MCF 10A (cell line): Measurements from ENCODE around the gene NRTN. TPM values are rescaled to one million over a fixed set of nuclear protein-coding genes. Genes with fewer than 3 reads are reported as not detected.

Source experiments
- BruUV-seq: library from RNA; stranded (reverse); fragments of 400-500 nt; replicated peaks from 2 replicates; lab custom pipeline; 2021; lab: Mats Ljungman, UMichigan
- CTCF ChIA-PET: fragments of 300-600 bp; sonication (Branson Sonifier 250); formaldehyde crosslinking; extraction: SDS; loops from one replicate; lab custom pipeline; 2021; ENCODE audit warnings: antibody characterized with exemption, inconsistent platforms; lab: Yijun Ruan, JAX
- POLR2A ChIA-PET: fragments of 300-600, 350-650 bp; sonication (Branson Sonifier 250); formaldehyde crosslinking; extraction: SDS; loops from one replicate; lab custom pipeline; 2020; ENCODE audit warnings: antibody characterized with exemption, inconsistent platforms; lab: Yijun Ruan, JAX
- DNase-seq: peaks from one replicate; pipeline ENCODE4 v3.0.0-alpha.2; 2018; ENCODE audit not compliant: unreplicated experiment
- H3K27ac Mint-ChIP-seq: one replicate; pipeline ENCODE4 v1.8.0; 2022; ENCODE audit warnings: mild to moderate bottlenecking, low read depth, mixed read lengths; ENCODE audit not compliant: unreplicated experiment
- H3K27me3 Mint-ChIP-seq: one replicate; pipeline ENCODE4 v1.8.0; 2022; ENCODE audit warnings: mixed read lengths; ENCODE audit not compliant: insufficient read depth, unreplicated experiment
- H3K36me3 Mint-ChIP-seq: one replicate; pipeline ENCODE4 v1.8.0; 2022; ENCODE audit warnings: mild to moderate bottlenecking, moderate library complexity, mixed read lengths; ENCODE audit not compliant: insufficient read depth, unreplicated experiment
- H3K4me1 Mint-ChIP-seq: one replicate; pipeline ENCODE4 v1.8.0; 2022; ENCODE audit warnings: mixed read lengths; ENCODE audit not compliant: insufficient read depth, unreplicated experiment
- H3K4me3 Mint-ChIP-seq: one replicate; pipeline ENCODE4 v1.8.0; 2022; ENCODE audit warnings: mild to moderate bottlenecking, moderate library complexity, mixed read lengths; ENCODE audit not compliant: unreplicated experiment
- H3K9me3 Mint-ChIP-seq: one replicate; pipeline ENCODE4 v1.8.0; 2022; ENCODE audit warnings: mixed read lengths; ENCODE audit not compliant: unreplicated experiment
- CTCF ChIP-seq: fragments of 200-600 bp; IDR thresholded peaks from one replicate; pipeline ENCODE4 v1.8.0; 2022; ENCODE audit warnings: antibody characterized with exemption, mild to moderate bottlenecking; ENCODE audit not compliant: unreplicated experiment
- intact Hi-C: fragments of 100-400 bp; cut with micrococcal nuclease; formaldehyde crosslinking; loops from 2 replicates; pipeline ENCODE4 v1.14.1; 2022
- total RNA-seq: library from RNA; stranded (reverse); gene quantifications from 2 replicates; pipeline ENCODE4 v1.2.3, GENCODE V29; 2022

NRTN gene
- total RNA-seq, 1 experiment from 2014 or later: 0.75 TPM

GRCh38 chr19:5824751-5825150 is 19.9 kb downstream of the NRTN start:
- H3K27me3 Mint-ChIP-seq: peaks cover 9% of the 10 kb centered on the region
- POLR2A ChIA-PET: interaction anchor here (0.6 kb wide), 1 partner anchor 34 kb away, joined by 3 read pairs; no protein-coding TSS in a partner anchor
- no TSS peak for BruUV-seq
- no peak for TF ChIP-seq CTCF
- H3K9me3 Mint-ChIP-seq: no peaks in the 10 kb centered on the region
- CTCF ChIA-PET: interaction anchor here (0.5 to 5.6 kb wide), 6 partner anchors 15 to 155 kb away, joined by 3 to 45 read pairs (median 4); partner anchors contain the start of gene NRTN
- intact Hi-C loops: no loop called here
- no peak overlapping the region for H3K27ac Mint-ChIP-seq
- no peak for DNase-seq
- peaks cover 13% of the 10 kb centered on the region for H3K4me1 Mint-ChIP-seq
- no peaks in the 10 kb centered on the region for H3K36me3 Mint-ChIP-seq
- no peak overlapping the region for H3K4me3 Mint-ChIP-seq

- ChIA-PET POLR2A (interaction anchor here (0.6 kb wide), 1 partner anchor 35 kb away, joined by 3 read pairs; no protein-coding TSS in a partner anchor), CTCF (interaction anchor here (0.5 to 5.6 kb wide), 5 partner anchors 15 to 54 kb away, joined by 3 to 45 read pairs (median 4); partner anchors contain the start of gene NRTN)
- no peak overlapping the region for H3K4me3 Mint-ChIP-seq
- no peaks in the 10 kb centered on the region for H3K9me3 Mint-ChIP-seq
- H3K27me3 Mint-ChIP-seq: peaks cover 9% of the 10 kb centered on the region
- H3K27ac Mint-ChIP-seq: no peak overlapping the region
- intact Hi-C loops: no loop called here
- H3K4me1 Mint-ChIP-seq: peaks cover 13% of the 10 kb centered on the region
- no TSS peak for BruUV-seq
- TF ChIP-seq CTCF: no peak
- no peaks in the 10 kb centered on the region for H3K36me3 Mint-ChIP-seq
- no peak for DNase-seq
Observed at GRCh38 chr19:5825178-5825577, 20.3 kb downstream of the NRTN start.

GRCh38 chr19:5826531-5827341 is 21.9 kb downstream of the NRTN start:
- Mint-ChIP-seq H3K4me3 (peak overlapping the region; percentile 75), H3K9me3 (no peaks in the 10 kb centered on the region), H3K36me3 (no peaks in the 10 kb centered on the region), H3K27ac (no peak overlapping the region), H3K4me1 (peaks cover 13% of the 10 kb centered on the region), H3K27me3 (no peaks in the 10 kb centered on the region)
- no TSS peak for BruUV-seq
- ChIA-PET CTCF (interaction anchor here (0.6 to 2.3 kb wide), 2 partner anchors 23 to 42 kb away, joined by 3 to 12 read pairs; no protein-coding TSS in a partner anchor), POLR2A (interaction anchor here (2.0 kb wide), 1 partner anchor 36 kb away, joined by 6 read pairs; the partner anchor contains the start of gene DUS3L)
- peak; percentile 88 for DNase-seq
- intact Hi-C loops: no loop called here
- TF ChIP-seq CTCF: peak; percentile 10

GRCh38 chr19:5827342-5827890 is 22.5 kb downstream of the NRTN start:
- Mint-ChIP-seq H3K36me3 (no peaks in the 10 kb centered on the region), H3K4me1 (peaks cover 13% of the 10 kb centered on the region), H3K27ac (no peak overlapping the region), H3K27me3 (no peaks in the 10 kb centered on the region), H3K9me3 (no peaks in the 10 kb centered on the region), H3K4me3 (peak overlapping the region; percentile 75)
- no peak for TF ChIP-seq CTCF
- CTCF ChIA-PET: interaction anchor here (0.6 to 2.3 kb wide), 2 partner anchors 23 to 42 kb away, joined by 3 to 12 read pairs; no protein-coding TSS in a partner anchor
- BruUV-seq: no TSS peak
- no peak for DNase-seq
- intact Hi-C loops: no loop called here
- POLR2A ChIA-PET: interaction anchor here (0.9 to 2.8 kb wide), 5 partner anchors 37 to 76 kb away, joined by 3 to 32 read pairs (median 5); partner anchors contain the start of genes DUS3L, NDUFA11 and VMAC
